ENCODE results near the gene ITGB8.

DNA sequence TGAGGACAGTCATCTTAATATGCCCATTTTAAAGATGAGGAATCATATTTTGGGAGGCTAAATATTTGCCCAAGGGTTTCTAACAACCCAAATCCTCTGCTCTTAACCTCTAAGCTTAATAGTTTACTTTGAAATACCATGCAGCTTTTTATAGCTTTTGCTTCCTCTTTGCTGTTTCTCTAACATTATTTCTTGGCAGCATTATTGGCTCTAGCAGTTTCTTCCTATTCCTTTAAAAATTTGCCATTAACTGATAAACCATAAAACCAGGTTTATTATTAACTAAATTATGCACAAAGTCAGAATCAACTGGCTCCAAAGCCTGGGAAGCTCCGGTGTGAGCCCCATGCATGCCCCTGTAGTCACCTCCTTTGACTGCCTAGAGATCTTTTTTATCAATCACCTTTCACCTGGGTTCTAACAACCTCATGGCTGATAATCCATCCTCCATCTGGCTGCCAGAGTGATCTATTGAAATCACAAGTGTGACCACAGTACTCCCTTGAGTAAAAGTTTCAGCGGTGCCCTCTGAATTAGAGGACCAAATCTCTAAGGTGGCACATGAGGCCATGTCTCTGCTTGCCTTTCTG lies 62.4 kb downstream of the ITGB8 start:
- TF ChIP-seq HNF4A (conservative IDR thresholded peaks at IDR 0.05) (no peak), YY1 (IDR thresholded peaks at IDR 0.05) (no peak), RXRA (IDR thresholded peaks at IDR 0.05) (no peak), SP1 (IDR thresholded peaks at IDR 0.05) (no peak), RAD21 (IDR thresholded peaks at IDR 0.05) (no peak)
- TF ChIP-seq, protein P1, sequence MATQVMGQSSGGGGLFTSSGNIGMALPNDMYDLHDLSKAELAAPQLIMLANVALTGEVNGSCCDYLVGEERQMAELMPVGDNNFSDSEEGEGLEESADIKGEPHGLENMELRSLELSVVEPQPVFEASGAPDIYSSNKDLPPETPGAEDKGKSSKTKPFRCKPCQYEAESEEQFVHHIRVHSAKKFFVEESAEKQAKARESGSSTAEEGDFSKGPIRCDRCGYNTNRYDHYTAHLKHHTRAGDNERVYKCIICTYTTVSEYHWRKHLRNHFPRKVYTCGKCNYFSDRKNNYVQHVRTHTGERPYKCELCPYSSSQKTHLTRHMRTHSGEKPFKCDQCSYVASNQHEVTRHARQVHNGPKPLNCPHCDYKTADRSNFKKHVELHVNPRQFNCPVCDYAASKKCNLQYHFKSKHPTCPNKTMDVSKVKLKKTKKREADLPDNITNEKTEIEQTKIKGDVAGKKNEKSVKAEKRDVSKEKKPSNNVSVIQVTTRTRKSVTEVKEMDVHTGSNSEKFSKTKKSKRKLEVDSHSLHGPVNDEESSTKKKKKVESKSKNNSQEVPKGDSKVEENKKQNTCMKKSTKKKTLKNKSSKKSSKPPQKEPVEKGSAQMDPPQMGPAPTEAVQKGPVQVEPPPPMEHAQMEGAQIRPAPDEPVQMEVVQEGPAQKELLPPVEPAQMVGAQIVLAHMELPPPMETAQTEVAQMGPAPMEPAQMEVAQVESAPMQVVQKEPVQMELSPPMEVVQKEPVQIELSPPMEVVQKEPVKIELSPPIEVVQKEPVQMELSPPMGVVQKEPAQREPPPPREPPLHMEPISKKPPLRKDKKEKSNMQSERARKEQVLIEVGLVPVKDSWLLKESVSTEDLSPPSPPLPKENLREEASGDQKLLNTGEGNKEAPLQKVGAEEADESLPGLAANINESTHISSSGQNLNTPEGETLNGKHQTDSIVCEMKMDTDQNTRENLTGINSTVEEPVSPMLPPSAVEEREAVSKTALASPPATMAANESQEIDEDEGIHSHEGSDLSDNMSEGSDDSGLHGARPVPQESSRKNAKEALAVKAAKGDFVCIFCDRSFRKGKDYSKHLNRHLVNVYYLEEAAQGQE (IDR thresholded peaks at IDR 0.05): no peak
- TF ChIP-seq, protein P2, sequence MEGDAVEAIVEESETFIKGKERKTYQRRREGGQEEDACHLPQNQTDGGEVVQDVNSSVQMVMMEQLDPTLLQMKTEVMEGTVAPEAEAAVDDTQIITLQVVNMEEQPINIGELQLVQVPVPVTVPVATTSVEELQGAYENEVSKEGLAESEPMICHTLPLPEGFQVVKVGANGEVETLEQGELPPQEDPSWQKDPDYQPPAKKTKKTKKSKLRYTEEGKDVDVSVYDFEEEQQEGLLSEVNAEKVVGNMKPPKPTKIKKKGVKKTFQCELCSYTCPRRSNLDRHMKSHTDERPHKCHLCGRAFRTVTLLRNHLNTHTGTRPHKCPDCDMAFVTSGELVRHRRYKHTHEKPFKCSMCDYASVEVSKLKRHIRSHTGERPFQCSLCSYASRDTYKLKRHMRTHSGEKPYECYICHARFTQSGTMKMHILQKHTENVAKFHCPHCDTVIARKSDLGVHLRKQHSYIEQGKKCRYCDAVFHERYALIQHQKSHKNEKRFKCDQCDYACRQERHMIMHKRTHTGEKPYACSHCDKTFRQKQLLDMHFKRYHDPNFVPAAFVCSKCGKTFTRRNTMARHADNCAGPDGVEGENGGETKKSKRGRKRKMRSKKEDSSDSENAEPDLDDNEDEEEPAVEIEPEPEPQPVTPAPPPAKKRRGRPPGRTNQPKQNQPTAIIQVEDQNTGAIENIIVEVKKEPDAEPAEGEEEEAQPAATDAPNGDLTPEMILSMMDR (IDR thresholded peaks at IDR 0.05; ENCODE audit: low read depth, low read length, missing input control): no peak
- TF ChIP-seq, protein P3, sequence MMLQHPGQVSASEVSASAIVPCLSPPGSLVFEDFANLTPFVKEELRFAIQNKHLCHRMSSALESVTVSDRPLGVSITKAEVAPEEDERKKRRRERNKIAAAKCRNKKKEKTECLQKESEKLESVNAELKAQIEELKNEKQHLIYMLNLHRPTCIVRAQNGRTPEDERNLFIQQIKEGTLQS (IDR thresholded peaks at IDR 0.05): no peak
